Stimulated activated memory B cell treated with anti-CD40 and anti-IgM and Interleukin-4, amounts not matched to agents 10 μg/mL and 1 μg/mL and 100 μg/mL, for 72 hours (primary cell): ENCODE results near the gene ZSWIM4.

Experiments
- ATAC-seq: fragments of 150-1000 bp; cut with Tn5 transposase; 2 replicates; pipeline ENCODE4 v1.10.0; 2021
- H3K27ac Mint-ChIP-seq: one replicate; pipeline ENCODE4 v1.8.0; 2022; ENCODE audit warnings: mild to moderate bottlenecking, mixed read lengths
- H3K27me3 Mint-ChIP-seq: one replicate; pipeline ENCODE4 v1.8.0; 2022; ENCODE audit warnings: mixed read lengths
- H3K36me3 Mint-ChIP-seq: one replicate; pipeline ENCODE4 v1.8.0; 2022; ENCODE audit warnings: mixed read lengths
- H3K4me1 Mint-ChIP-seq: one replicate; pipeline ENCODE4 v1.8.0; 2022; ENCODE audit warnings: mixed read lengths
- H3K4me3 Mint-ChIP-seq: one replicate; pipeline ENCODE4 v1.8.0; 2022; ENCODE audit warnings: mild to moderate bottlenecking, moderate library complexity, mixed read lengths
- H3K9me3 Mint-ChIP-seq: one replicate; pipeline ENCODE4 v1.8.0; 2022; ENCODE audit warnings: mixed read lengths

Gene ZSWIM4

DNA sequence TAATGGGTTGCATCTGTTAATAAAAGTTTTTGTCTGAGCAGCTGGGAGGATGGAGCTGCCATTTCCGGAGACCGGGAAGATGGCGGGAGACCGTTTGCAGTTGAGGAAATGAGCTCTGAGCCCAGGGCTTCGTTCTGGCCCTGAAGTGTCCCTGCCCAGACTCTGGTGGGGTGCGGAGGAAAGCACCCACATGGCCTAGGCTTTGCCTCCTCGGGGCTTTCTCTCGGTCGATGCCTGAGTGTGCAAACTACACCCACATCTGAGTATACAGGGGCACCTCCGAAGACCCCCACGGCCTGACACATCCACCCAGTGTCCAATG, 66.1 kb downstream of the ZSWIM4 start:
- Mint-ChIP-seq H3K27me3 (peaks cover 22% of the 10 kb centered on the region), H3K4me1 (peaks cover 37% of the 10 kb centered on the region), H3K36me3 (no peaks in the 10 kb centered on the region), H3K9me3 (no peaks in the 10 kb centered on the region), H3K27ac (peak overlapping the region; percentile 93), H3K4me3 (peak overlapping the region; percentile 88)
- ATAC-seq, result peak; percentile 42

DNA sequence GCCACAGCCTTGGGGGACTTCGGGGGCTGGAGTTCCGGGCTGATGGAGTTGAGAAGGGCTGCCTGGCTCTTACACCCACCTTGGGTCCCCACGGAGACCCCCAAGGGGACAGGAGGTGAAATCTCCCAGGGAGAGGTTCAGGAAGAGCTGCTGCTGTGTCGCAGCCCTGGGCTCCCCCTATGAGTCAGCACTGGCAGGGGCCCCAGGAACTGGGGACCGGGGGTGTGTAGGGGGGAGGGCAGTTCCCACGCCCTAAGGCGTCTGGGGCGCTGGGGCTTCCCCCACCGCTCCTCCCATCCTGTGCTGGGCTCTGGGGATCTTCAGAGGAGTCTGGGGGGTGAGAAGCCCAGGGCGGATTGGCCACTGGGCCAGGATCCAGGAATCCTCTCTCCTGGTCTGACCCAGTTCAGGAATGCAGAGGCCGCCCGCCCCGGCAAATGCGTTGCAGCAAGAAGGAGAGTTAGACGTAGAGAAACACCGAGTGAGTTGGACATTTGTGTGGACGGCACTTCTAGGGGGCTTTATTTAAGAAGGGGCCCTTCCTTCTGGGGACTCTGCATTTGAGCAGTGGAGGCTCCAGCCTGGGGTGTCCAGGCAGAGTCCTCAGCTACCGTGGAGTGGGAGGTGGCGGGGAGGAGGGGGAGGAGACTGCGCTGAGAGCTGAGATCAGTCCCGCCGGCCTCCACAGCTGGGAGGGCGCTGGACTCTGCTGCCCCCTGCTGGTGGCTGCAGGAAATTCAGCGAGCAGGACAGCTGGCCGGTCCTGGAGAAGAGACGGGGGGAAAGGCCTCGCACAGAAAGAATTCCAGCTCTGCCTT, 66.7 kb downstream of the ZSWIM4 start:
- Mint-ChIP-seq H3K27ac (peak overlapping the region; percentile 93), H3K4me3 (peak overlapping the region; percentile 88), H3K27me3 (peaks cover 28% of the 10 kb centered on the region), H3K4me1 (peaks cover 40% of the 10 kb centered on the region), H3K36me3 (no peaks in the 10 kb centered on the region), H3K9me3 (no peaks in the 10 kb centered on the region)
- ATAC-seq, result peak; percentile 91

GRCh38 chr19:13864046-13864666, 68.9 kb downstream of the ZSWIM4 start:
- no peak for ATAC-seq
- peak overlapping the region; percentile 54 for H3K4me3 Mint-ChIP-seq
- H3K4me1 Mint-ChIP-seq, result peaks cover 40% of the 10 kb centered on the region
- H3K36me3 Mint-ChIP-seq, result no peaks in the 10 kb centered on the region
- H3K27me3 Mint-ChIP-seq, result peaks cover 42% of the 10 kb centered on the region
- no peak overlapping the region for H3K27ac Mint-ChIP-seq
- no peaks in the 10 kb centered on the region for H3K9me3 Mint-ChIP-seq

DNA sequence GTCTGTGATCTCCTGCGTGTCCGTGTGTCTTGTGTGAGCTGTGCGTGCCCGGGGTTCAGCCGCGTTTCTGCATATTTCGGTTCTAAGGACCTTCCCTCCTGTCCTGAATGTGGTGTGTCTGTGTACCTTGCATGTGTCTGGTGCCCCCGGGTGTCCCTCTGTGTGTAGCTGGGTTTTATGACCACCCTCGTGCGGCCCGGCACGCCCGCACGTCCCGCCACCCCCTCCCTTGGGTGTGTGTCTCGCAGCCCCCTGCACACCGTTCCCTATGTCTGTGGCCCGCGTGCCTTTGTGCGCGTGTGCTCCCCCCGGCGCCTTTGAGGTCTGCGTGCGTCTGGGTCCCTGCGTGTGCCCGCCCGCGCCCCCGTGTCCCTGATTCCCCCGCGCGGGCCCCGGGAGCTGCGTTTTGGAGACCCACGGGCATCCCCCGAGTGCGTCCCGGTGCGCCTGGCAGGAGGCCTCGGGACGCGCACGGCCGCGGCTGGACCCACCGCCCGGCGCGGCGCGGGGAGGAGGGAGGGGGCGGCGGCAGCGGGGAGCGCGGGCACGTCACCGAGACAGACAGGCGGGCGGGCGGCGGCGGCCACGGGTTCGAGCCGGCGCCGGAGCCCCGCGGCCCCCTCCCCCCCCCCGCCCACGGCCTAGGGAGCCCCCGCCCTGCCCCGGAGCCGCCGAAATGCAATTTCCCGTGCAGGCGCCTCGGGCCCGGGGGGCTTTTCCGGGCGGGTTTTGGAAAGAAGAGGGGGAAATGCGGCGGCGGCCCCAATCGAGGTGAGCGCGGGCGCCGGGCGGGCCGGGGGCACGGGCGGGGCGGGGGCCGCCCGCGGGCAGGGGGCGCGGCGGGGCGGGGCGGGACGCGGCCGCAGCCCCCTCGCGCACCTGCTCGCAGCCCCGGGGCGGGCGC, 69.7 kb downstream of the ZSWIM4 start:
- Mint-ChIP-seq H3K9me3 (no peaks in the 10 kb centered on the region), H3K36me3 (no peaks in the 10 kb centered on the region), H3K4me1 (peaks cover 40% of the 10 kb centered on the region), H3K27ac (no peak overlapping the region), H3K4me3 (peak overlapping the region; percentile 54), H3K27me3 (peaks cover 50% of the 10 kb centered on the region)
- ATAC-seq, result no peak

GRCh38 chr19:13865571-13866462, 70.6 kb downstream of the ZSWIM4 start:
- Mint-ChIP-seq H3K4me3 (peak overlapping the region; percentile 57), H3K36me3 (no peaks in the 10 kb centered on the region), H3K4me1 (peaks cover 38% of the 10 kb centered on the region), H3K27me3 (peaks cover 59% of the 10 kb centered on the region), H3K27ac (no peak overlapping the region), H3K9me3 (no peaks in the 10 kb centered on the region)
- no peak for ATAC-seq

- peaks cover 66% of the 10 kb centered on the region for H3K27me3 Mint-ChIP-seq
- no peaks in the 10 kb centered on the region for H3K9me3 Mint-ChIP-seq
- no peak overlapping the region for H3K27ac Mint-ChIP-seq
- H3K4me1 Mint-ChIP-seq, result peaks cover 35% of the 10 kb centered on the region
- no peak for ATAC-seq
- peak overlapping the region; percentile 57 for H3K4me3 Mint-ChIP-seq
- no peaks in the 10 kb centered on the region for H3K36me3 Mint-ChIP-seq
Observed at GRCh38 chr19:13866463-13867046, 71.3 kb downstream of the ZSWIM4 start.

DNA sequence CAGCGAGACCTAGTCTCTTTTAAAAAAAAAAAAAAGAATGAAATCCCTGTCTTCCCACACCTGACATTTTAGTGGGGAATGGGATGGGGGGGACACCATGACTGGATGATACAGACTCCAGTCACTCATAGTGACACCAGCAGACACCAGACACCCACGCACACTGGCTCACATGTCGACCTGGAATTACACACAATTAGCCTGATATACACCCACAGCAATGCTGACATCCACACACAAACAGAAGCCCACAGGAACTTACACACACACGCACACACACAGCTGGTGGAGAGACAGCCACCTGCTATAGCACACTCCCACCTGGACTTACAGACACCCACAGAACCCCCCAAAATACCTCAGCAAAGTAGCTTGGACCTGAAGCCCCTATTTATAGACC, 73.4 kb downstream of the ZSWIM4 start:
- no peaks in the 10 kb centered on the region for H3K9me3 Mint-ChIP-seq
- H3K36me3 Mint-ChIP-seq, result no peaks in the 10 kb centered on the region
- peaks cover 77% of the 10 kb centered on the region for H3K27me3 Mint-ChIP-seq
- peaks cover 35% of the 10 kb centered on the region for H3K4me1 Mint-ChIP-seq
- ATAC-seq, result no peak
- no peak overlapping the region for H3K4me3 Mint-ChIP-seq
- no peak overlapping the region for H3K27ac Mint-ChIP-seq

- Mint-ChIP-seq H3K27ac (no peak overlapping the region), H3K27me3 (peaks cover 75% of the 10 kb centered on the region), H3K4me3 (no peak overlapping the region), H3K9me3 (no peaks in the 10 kb centered on the region), H3K4me1 (peaks cover 32% of the 10 kb centered on the region), H3K36me3 (no peaks in the 10 kb centered on the region)
- no peak for ATAC-seq
Observed at GRCh38 chr19:13869281-13869680, 74.0 kb downstream of the ZSWIM4 start.

GRCh38 chr19:13870873-13871272, 75.6 kb downstream of the ZSWIM4 start:
- H3K4me1 Mint-ChIP-seq, result peaks cover 26% of the 10 kb centered on the region
- no peaks in the 10 kb centered on the region for H3K9me3 Mint-ChIP-seq
- H3K4me3 Mint-ChIP-seq, result no peak overlapping the region
- no peak overlapping the region for H3K27ac Mint-ChIP-seq
- no peak for ATAC-seq
- H3K27me3 Mint-ChIP-seq, result peaks cover 83% of the 10 kb centered on the region
- H3K36me3 Mint-ChIP-seq, result no peaks in the 10 kb centered on the region

DNA sequence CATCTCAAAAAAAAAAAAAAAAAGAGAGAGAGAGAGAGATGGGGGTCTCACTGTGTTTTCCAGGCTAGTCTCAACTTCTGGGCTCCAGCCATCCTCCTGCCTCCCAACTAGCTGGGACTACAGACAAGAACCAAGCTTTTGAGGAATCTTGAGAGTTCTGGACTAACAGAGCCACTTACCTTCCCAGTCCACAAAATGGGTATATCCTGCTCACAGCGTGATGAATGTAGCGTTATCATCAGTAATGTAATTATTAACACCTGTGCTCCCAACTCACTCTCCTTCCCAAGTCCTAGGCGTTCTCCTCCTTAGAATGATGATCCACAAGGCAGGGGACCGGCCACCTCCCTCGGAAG, 77.1 kb downstream of the ZSWIM4 start:
- Mint-ChIP-seq H3K4me1 (peaks cover 19% of the 10 kb centered on the region), H3K9me3 (no peaks in the 10 kb centered on the region), H3K36me3 (no peaks in the 10 kb centered on the region), H3K4me3 (peak overlapping the region; percentile 66), H3K27me3 (peaks cover 79% of the 10 kb centered on the region), H3K27ac (peak overlapping the region; percentile 12)
- ATAC-seq, result no peak

GRCh38 chr19:13872695-13873389, 77.6 kb downstream of the ZSWIM4 start:
- Mint-ChIP-seq H3K36me3 (no peaks in the 10 kb centered on the region), H3K4me1 (peaks cover 19% of the 10 kb centered on the region), H3K27me3 (peaks cover 74% of the 10 kb centered on the region), H3K27ac (peak overlapping the region; percentile 12), H3K9me3 (no peaks in the 10 kb centered on the region), H3K4me3 (peak overlapping the region; percentile 66)
- ATAC-seq, result peak; percentile 69

DNA sequence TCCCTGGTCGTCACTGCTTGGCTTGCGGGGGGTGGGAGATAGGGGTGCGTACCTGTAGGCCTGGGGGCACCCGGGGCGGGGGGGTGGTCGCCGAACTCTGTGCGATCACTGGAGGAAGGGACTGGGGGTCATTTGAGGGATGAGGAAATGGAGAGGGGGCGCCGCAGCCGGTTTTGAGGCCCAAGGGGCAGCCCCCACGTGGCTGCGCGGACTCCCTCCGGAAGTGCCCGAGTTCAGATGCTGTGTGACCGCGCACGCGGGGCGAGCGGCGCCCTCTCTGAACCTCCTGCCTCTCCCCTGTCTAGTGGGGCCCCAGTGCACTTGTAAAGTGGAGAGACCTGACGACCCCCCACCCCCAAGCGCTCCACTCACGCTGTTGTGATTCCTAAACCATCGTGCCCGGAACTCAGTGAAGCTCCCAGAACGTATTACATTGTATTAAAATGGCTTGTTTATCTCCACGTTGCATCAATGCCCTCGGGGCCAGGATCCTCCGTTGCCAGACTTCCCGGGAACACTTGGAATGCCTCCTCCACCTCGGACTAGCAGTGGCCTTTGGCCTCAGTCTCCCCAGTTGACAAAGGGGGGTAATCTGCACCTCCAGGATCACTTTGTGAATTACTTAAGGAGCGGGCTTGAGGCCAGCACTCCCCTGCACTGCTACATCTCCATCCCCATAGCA, 78.7 kb downstream of the ZSWIM4 start:
- H3K36me3 Mint-ChIP-seq, result no peaks in the 10 kb centered on the region
- ATAC-seq, result no peak
- H3K4me3 Mint-ChIP-seq, result no peak overlapping the region
- peaks cover 19% of the 10 kb centered on the region for H3K4me1 Mint-ChIP-seq
- peaks cover 70% of the 10 kb centered on the region for H3K27me3 Mint-ChIP-seq
- no peaks in the 10 kb centered on the region for H3K9me3 Mint-ChIP-seq
- no peak overlapping the region for H3K27ac Mint-ChIP-seq

- peaks cover 52% of the 10 kb centered on the region for H3K27me3 Mint-ChIP-seq
- H3K4me3 Mint-ChIP-seq, result no peak overlapping the region
- H3K27ac Mint-ChIP-seq, result no peak overlapping the region
Observed at GRCh38 chr19:13875824-13876223, 80.6 kb downstream of the ZSWIM4 start.

More at GRCh38 chr19:13875824-13876223, 80.6 kb downstream of the ZSWIM4 start:
- no peaks in the 10 kb centered on the region for H3K36me3 Mint-ChIP-seq
- ATAC-seq, result no peak
- H3K9me3 Mint-ChIP-seq, result no peaks in the 10 kb centered on the region
- H3K4me1 Mint-ChIP-seq, result peaks cover 30% of the 10 kb centered on the region
